GM19468 (cell line): Measurements from ENCODE around the gene PTPN2.
A peak's percentile ranks its signal among the peaks of the same experiment; 100 is the strongest.
"Not testable (repeated sequence)": the region's sequence is repeated elsewhere in the genome, so short reads cannot be mapped to it uniquely, and the experiment has no call there.

Experiments
- ATAC-seq: cut with Tn5 transposase; IDR thresholded peaks from one replicate; pipeline ENCODE4 v1.9.1; 2021; ENCODE audit warnings: mild to moderate bottlenecking, moderate library complexity, moderate number of reproducible peaks; ENCODE audit not compliant: unreplicated experiment; ENCODE audit errors: extremely low read depth

The PTPN2 gene

GRCh38 chr18:12895626-12896025 is 11.6 kb upstream of the PTPN2 start:
- ATAC-seq: no peak

DNA sequence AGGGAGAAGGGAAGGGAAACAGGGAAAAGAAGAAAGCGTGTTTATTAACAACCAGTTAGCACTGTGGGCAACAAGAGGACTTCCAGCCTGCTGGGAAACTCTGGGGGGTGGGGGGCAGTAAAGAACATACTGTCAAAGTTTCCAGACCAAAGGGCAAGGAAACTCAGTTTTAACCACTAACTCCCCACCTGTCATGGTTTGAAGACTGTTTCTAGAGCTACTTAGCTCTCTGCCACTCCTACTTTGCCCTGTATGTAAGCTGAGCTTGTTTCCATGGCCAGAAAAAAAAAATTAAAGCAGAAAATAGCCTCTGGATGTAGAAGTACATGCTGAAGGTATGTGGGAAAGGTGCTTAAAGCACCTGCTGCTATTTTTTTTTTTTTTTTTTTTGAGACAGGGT is 11.0 kb upstream of the PTPN2 start:
- ATAC-seq: no peak

DNA sequence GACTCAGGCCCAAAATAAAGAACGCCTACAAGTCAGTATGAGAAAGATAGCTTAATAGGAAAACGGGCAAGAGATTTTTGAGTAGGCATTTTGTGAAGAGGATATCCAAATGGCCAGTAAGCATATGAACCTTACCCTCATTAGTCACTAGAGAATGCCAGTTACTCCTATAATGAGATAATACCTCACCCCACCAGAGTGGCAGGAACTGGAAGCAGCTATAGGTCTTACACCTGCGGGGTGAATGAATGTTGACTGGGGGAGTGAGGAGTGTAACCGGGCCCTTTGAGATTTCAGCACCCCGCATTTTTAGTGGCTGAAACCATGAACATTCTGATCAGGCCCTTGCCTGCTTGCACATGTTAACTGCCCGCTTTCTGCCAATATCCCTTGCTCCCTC is 7.5 kb upstream of the PTPN2 start:
- no peak for ATAC-seq

DNA sequence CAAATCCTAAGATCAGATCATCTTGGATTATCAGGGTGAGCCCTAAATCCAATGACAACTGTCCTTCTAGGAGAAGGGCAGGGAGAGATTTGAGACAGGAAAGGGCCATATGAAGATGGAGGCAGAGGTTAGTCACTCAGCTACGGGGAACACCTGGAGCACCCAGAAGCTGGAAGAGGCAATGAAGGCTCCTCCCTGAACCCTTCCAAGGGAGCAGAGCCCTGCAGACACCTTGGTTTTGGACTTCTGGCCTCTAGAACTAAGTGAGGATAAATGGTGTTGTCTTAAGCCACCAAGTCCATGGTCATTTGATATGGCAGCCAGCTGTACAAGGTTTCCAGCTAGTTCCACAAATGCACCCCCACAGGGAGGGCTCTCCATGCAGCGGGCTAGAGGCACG is 6.9 kb upstream of the PTPN2 start:
- no peak for ATAC-seq

GRCh38 chr18:12886498-12887126 is 2.6 kb upstream of the PTPN2 start:
- no peak for ATAC-seq

- ATAC-seq: no peak
These were observed 1.5 kb upstream of the PTPN2 start for GRCh38 chr18:12885500-12885899.

DNA sequence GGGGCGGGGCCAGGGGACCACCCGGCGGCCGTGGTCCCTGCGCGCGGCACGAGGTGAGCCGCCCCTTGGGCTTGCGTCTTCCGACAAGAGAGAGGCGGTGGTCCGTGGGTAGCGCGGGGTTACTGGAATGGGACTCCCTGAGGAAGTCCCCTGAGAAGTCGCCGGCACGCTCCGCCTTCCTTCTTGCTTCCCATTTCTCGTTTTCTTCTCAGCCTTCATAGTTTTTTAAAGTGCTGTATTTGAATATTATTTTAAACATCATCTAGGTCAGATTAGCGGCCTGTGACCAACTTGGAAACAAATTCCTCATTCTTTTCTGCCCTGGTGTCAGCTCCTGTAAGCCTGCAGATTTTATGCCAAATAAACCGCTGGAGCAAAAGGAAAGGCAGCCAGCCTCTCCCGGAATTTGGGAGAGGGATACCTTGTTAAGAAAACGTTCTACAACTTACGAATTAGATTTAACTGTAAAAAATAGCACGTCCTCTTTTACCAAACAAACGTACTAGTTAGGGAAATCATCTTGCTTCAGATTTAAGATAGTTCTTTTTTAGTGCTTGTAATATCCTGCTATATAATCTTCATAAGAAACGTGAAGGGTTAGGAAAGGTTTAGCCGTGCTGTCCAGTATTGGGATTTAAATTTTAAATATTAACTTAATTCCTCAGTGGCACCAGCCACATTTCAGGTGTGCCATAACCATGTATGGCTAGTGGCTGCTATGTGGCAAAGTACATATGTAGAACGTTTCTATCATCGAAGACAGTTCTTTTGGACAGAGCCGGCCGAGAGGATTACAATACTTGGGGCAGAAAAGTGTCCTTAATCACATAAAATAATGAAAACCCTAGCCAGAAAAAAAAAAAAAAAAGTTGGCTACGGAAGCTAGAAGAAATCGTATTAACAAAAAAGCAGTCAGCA is 628 bp upstream of the PTPN2 start:
- ATAC-seq: no peak

DNA sequence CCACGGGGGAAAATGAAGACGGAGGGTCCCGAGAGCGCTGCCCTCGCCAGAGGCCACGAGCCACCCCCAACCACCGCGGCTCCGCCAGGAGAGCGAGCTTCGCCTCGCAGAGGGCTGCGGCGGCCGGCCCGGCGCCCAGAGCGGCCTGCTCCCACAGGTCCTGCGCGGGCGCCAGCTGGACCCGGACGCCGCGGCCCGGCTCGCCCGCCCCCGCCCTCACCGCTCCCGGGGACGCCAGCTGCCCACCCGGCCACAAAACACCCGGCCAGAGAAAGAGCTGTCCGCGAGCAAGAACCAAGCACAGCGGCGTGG is 709 bp downstream of the PTPN2 start:
- no peak for ATAC-seq

GRCh38 chr18:12882453-12883371 is 1.3 kb downstream of the PTPN2 start:
- ATAC-seq: no peak

GRCh38 chr18:12880541-12880910 is 3.5 kb downstream of the PTPN2 start:
- no peak for ATAC-seq

- ATAC-seq: no peak
These were observed 4.0 kb downstream of the PTPN2 start for GRCh38 chr18:12879840-12880540.

DNA sequence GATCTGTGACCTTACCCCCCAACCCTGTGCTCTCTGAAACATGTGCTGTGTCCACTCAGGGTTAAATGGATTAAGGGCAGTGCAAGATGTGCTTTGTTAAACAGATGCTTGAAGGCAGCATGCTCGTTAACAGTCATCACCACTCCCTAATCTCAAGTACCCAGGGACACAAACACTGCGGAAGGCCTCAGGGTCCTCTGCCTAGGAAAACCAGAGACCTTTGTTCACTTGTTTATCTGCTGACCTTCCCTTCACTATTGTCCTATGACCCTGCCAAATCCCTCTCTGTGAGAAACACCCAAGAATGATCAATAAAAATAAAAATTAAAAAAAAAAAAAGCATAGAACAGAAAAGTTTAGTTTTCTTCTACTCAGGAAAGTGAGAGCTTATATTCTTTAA is 9.0 kb downstream of the PTPN2 start:
- not testable (repeated sequence) for ATAC-seq

- ATAC-seq: not testable (repeated sequence)
These were observed 10.0 kb downstream of the PTPN2 start for GRCh38 chr18:12873961-12874567.

DNA sequence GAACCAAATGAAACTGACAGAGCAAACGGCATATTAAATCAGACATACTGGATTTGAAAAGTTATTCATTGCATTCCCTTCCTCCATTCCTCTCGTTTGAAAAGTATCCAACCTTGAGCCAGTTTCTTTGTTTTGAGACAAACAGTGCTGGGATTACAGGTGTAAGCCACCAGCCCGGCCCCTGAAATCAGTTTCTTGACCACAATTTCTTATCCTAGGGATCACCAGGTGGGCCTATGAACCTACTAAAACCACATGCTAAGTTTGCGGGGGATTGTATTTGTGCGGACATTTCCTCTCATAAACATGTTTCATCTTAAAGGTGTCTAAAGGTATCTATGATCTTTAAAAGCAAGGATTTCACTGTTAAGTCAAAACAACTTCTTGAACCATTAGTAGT is 11.6 kb downstream of the PTPN2 start:
- ATAC-seq: no peak

- no peak for ATAC-seq
These were observed 15.5 kb downstream of the PTPN2 start for GRCh38 chr18:12868576-12868975.

DNA sequence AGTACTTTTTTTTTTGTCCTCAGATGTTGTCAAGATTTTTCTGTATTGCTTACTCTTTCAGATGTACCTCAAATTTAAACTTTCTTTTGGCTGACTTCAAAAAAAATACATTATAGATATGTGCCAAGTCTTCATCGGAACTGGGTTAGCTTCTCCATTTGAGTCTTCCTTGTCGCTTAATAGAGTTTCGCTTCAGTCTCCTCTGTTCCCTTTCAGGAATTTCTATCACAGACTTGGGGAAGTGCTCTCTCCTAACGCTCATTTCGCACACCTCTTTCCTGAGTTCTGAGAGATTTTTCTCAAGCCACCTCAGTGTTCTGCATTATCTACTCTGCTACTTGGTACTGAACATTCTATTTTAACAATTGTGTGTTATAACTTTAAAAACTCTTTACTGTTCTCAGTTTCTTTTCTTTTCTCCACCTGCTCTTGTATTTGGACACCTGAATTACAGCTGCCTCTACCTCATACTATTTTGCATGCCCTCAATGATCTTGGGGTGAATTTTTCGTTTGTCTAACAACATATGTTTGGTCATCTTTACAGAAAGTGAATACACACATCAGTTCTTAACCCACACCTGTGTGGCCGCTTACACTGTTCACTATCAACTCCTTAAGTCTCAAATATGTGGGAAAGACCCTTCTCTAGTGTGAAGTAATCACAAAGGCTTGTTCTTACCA is 16.5 kb downstream of the PTPN2 start:
- ATAC-seq: peak; percentile 30

DNA sequence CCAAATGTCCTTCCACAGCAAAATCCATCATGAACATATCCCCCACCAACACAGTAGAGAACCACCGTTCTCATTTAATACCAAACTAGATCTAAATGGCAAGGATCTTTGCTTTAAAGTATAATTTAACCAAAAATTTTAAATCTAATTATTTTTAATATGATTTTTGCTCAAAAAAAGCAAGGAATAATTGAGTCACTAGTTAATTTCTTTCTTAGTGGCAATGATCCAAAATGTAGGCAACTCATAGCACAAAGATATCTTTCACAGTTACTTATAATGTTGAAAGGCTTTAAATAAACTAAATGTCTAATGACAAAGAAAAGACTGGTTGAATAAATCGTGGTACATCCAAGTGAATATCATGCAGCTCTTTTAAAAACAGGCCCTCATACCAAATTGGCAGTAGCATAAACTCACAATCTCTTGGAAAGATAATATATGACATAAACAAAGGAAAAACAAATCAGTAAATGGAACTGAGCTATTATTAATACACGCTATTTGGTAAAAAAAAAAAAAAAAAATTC is 20.3 kb downstream of the PTPN2 start:
- ATAC-seq: no peak

GRCh38 chr18:12862874-12863482 is 21.1 kb downstream of the PTPN2 start:
- ATAC-seq: no peak

GRCh38 chr18:12862467-12862866 is 21.6 kb downstream of the PTPN2 start:
- no peak for ATAC-seq
